ENCODE results near the gene MYBPH.

GRCh38 chr1:203165101-203165799 is 10.4 kb downstream of the MYBPH start:
- TF ChIP-seq EP300 (IDR thresholded peaks at IDR 0.05) (no peak), CTCF (IDR thresholded peaks at IDR 0.05) (no peak), POLR2AphosphoS5 (IDR thresholded peaks at IDR 0.05) (no peak)

Data from sigmoid colon (tissue), 4 donors.